Lower leg skin (tissue), 3 donors: ENCODE measurements around the gene NOP56.

Source experiments
- CTCF ChIP-seq, 3 donors: fragments of 450-650 bp; IDR thresholded peaks; one replicate each; pipeline ENCODE4 v1.5.1; 2016; ENCODE audit warnings: antibody characterized with exemption in 3 of 3, mild to moderate bottlenecking in 3 of 3, moderate library complexity in 2 of 3
- POLR2A ChIP-seq, 2 donors: fragments of 450-650 bp; IDR thresholded peaks; one replicate each; pipeline ENCODE4 v1.6.1; 2016 to 2017; ENCODE audit warnings: antibody characterized with exemption in 2 of 2, mild to moderate bottlenecking in 1 of 2, moderate library complexity in 1 of 2

DNA sequence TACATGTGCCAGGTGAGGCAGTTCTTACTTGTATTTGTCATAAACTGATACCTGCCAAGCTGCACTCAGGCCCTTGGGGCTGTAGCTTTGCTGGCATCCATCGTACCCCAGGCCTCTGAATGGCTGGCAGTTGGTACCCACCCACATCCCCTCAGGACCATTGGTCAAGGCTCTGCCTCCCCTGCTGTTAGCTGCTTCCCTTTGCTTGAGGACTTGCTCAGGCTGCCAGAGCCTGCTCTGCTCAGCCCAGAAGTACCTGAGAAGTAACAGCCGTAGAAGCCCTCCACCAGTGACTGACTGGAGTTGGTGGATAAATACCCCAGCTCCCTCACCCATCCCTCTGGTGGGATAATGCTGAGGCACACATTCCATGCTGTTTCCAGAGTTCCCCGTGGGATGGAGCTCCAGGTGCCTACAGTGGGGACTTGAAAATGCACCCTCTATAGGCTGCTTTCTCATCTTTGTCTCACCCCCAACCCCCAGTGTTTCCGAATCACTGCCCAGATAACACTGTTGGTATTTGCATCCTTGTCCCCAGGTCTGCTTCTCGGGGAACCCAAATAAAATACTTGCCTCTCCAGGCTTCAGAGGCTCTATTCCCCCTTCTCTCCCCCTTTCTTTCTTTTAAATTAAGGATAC, 47.5 kb downstream of the NOP56 start:
- TF ChIP-seq POLR2A (IDR thresholded peaks at IDR 0.05) (no peak), CTCF (IDR thresholded peaks at IDR 0.05) (no peak)
